GM18526 (cell line): Measurements from ENCODE around the gene EVI5.

ENCODE experiments used
- POLR2A ChIP-seq: IDR thresholded peaks from 3 replicates; pipeline ENCODE4 v1.6.1; 2011; ENCODE audit not compliant: insufficient read length; ENCODE audit errors: extremely low read depth

EVI5 gene

GRCh38 chr1:92768296-92768695 is 16.6 kb downstream of the EVI5 start:
- no peak for TF ChIP-seq POLR2A

GRCh38 chr1:92764116-92764515 is 20.8 kb downstream of the EVI5 start:
- TF ChIP-seq POLR2A = no peak

DNA sequence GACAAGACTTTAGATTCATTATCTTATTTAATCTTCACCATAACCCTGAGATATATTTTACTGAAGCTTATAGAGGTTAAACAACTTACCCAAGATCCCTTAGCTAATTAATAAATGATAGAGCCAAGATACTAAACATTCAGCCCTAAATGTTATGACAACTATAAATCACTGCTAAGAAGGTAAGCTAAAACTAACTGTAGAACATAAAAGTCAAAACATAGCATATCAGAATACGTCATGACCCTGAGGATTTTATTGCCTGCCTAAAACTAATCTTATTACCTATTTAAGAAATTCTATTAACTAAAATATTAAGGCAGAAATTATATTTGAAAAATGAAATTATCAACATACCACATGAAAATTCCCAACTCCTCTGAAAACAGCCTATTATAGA is 22.6 kb downstream of the EVI5 start:
- TF ChIP-seq POLR2A = no peak

DNA sequence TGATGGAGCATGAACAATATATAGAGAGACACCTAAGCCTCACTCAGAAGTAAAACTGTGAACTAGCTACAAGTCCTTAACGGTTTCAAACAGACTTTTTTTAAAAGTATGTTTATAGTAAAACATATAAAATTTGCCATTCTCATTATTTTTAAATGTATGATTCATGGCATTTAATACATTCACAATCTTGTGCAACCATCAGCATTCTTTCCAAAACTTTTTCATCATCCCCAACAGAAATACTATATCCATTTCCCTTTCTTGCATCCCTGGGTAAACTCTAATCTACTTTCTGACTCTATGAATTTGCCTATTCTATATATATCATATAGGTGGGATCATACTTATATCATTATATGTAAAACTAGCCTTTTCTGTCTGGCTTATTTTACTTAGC is 25.5 kb downstream of the EVI5 start:
- no peak for TF ChIP-seq POLR2A

GRCh38 chr1:92756537-92756936 is 28.4 kb downstream of the EVI5 start:
- no peak for TF ChIP-seq POLR2A

GRCh38 chr1:92755541-92756461 is 29.1 kb downstream of the EVI5 start:
- no peak for TF ChIP-seq POLR2A

- TF ChIP-seq POLR2A = no peak
Measured at GRCh38 chr1:92754719-92755050, 30.2 kb downstream of the EVI5 start.

DNA sequence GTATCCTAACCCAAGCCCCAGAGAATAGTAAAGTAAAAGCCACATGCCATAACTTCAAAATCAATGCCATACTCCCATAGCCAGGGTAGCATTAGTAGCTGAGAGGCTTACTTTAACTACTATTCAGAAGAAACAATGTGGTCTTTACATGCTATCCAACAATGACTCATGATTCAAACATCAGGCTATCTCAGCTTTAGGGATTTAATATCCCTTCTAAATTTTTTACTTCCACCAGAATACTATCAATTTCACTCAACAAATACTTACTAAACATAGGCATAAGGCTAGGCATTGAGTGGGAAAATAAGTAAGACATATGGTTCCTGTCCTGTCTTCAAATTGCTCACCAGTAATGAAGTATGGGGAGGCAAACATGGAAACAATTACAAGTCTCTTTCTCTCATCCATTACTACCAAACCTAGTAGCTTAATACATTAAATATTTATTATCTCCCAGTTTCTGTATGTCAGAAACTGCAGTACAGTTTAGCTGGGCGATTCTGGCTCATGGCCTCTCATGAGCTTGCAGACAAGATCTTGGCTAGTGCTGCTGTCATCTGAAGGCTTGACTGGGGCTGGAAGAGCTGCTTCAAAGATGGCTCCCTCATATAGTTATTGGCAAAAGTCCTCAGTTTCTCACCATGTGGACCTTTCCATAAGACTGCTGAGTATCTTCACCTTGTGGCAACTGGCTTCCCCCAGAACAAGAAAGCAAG is 30.7 kb downstream of the EVI5 start:
- no peak for TF ChIP-seq POLR2A

DNA sequence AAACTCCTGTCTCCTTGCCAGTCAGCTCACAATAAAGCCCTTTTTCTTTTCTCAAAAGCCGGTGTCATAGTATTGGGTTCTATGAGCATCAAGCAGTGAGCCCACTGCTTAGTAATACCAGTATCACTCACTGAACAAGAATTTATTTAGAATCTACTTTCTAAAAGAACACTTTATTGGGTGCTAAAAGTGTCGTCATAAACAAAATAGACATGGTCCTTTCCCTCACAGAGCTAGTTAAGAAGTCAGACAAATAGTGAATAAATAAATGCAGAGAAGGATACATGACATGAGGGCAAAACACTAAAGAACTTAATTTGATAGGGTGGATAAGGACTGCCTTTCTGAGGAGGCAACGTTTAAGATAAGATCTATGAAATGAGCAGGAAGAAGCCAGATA is 32.2 kb downstream of the EVI5 start:
- TF ChIP-seq POLR2A = no peak

DNA sequence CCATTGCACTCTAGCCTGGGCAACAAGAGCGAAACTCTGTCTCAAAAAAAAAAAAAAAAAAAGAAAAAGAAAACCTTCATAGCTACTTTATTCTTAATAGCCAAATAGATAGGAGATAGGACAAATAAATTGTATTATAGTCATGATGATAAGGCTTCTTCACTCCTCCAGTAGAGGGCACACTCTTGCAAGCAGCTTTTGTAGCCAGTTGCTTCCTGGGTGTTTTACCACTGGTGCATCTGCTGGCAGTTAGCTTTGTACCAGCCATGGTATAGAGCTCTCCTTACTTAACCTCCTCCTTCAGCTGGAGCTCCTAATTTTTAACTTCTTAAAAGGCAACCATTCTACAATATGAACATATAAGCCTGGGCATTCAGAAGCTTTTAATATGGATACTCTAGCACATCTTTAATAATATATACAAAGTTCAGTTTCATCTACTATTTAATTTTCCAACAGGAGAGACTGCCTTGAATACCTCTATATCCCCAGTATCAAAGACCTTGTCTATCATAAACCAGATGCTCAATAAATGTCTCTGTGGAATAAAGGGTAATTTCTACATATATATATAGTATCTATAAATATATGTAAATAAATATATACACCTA is 35.8 kb downstream of the EVI5 start:
- no peak for TF ChIP-seq POLR2A

GRCh38 chr1:92748138-92748537 is 36.8 kb downstream of the EVI5 start:
- TF ChIP-seq POLR2A = no peak

- no peak for TF ChIP-seq POLR2A
Measured at GRCh38 chr1:92747735-92748134, 37.2 kb downstream of the EVI5 start.

GRCh38 chr1:92743221-92743620 is 41.7 kb downstream of the EVI5 start:
- no peak for TF ChIP-seq POLR2A

- TF ChIP-seq POLR2A = no peak
Measured at GRCh38 chr1:92739669-92740524, 45.0 kb downstream of the EVI5 start.

DNA sequence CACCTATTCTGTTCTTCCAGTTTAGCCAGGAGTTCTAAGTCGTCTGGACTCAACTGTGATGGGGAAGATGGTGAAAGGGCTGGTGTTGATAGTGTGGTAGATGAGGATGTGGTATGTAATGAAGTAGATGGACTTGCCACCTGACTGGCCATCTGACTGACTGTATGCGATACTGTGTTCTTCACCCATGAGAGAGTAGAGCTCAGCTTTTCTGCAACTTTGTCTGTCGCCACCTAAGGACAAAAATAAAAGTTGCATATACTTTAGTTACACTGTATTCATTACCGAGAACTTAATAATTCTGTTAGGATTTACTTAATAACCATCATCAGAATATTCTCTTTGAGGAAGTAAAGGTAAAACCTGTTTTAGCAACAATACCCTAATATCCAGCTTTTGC is 48.5 kb downstream of the EVI5 start:
- no peak for TF ChIP-seq POLR2A
